ENCODE results near the gene ACSL5.
"Not testable (repeated sequence)": the region's sequence is repeated elsewhere in the genome, so short reads cannot be mapped to it uniquely, and the experiment has no call there.

Gene ACSL5

DNA sequence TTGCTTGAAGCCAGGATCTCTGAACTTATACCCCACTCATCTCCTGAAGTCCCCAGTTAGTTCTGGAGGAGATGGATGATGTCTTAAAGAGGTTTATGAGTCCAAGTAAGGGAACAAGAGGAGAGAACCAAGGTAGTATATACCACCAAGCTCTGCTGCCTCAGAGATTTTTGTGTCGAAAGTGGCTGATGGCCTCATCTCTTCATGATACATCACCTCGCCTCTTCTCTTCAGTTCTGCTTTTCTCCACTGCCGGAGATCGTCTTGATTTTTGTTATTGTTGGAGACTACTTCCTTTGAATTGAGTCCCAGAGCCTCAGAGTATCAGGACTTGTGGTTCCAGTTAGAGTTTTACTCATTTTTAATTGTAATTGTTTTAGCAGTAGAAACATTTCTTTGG is 75.0 kb downstream of the ACSL5 start:
- no peak for DNase-seq (ENCODE audit: extremely low spot score, insufficient read length, low read depth)
- FAIRE-seq: no peak

DNA sequence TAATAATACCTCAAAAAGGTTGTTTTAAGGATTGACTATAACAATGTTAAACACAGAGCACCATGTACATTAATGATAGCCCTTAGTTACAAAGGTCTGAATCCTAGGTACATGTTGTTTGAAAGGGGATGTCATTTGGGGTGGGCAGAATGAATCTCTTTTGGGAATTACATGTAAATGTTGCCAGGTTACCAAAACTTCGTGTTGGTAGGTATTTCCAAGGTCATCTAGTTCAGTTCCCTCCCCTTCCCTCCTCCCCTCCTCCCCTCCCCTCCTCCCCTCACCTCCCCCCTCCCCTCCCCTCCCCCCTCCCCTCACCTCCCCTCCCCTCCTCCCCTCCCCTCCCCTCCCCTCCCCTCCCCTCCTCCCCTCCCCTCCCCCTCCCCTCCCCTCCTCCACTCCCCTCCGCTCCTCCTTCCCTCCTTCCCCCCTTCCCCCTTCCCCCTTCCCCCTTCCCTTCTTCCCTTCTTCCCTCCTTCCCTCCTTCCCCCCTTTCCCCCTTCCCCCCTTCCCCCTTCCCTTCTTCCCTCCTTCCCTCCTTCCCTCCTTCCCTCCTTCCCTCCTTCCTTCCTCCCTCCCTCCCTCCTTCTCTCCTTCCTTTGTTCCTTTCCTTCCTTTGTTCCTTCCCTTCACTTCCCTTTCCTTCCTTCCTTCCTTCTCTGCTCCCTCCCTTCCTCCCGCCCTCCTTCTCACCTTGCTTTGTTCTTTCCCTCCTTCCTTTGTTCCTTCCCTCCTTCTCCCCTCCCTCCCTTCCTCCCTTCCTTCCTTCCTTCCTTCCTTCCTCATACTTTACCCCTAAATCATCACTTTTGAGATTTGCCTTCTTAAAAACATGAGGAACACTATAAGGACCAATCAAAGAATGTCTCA is 81.2 kb downstream of the ACSL5 start:
- no peak for FAIRE-seq
- DNase-seq (ENCODE audit: extremely low spot score, insufficient read length, low read depth): no peak

- FAIRE-seq (no peak), DNase-seq (ENCODE audit: extremely low spot score, insufficient read length, low read depth) (no peak)
Measured at GRCh38 chr10:112456533-112456932, 82.6 kb downstream of the ACSL5 start.

DNA sequence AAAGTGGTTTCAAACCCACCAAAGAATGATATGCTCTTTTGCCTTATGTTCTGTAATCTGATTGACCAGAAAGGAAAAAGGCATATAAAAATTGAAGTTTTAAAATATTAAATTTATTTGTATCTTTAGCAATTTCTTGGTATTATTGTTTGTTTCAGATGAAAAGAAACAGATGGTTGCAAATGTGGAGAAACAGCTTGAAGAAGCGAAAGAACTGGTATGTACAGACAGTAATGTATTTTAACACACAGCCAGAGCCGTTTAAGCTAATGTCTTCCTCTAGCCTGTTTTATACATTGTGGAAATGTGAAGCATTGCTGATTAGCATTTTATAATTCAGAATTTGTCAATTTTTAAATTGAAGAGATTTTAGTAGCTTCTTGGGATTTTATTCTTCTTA is 86.5 kb downstream of the ACSL5 start:
- no peak for DNase-seq (ENCODE audit: extremely low spot score, insufficient read length, low read depth)
- no peak for FAIRE-seq

GRCh38 chr10:112461029-112461887 is 87.3 kb downstream of the ACSL5 start:
- DNase-seq (ENCODE audit: extremely low spot score, insufficient read length, low read depth) (no peak), FAIRE-seq (no peak)

- not testable (repeated sequence) for DNase-seq (ENCODE audit: extremely low spot score, insufficient read length, low read depth); FAIRE-seq
Measured at GRCh38 chr10:112464074-112464473, 90.2 kb downstream of the ACSL5 start.

DNA sequence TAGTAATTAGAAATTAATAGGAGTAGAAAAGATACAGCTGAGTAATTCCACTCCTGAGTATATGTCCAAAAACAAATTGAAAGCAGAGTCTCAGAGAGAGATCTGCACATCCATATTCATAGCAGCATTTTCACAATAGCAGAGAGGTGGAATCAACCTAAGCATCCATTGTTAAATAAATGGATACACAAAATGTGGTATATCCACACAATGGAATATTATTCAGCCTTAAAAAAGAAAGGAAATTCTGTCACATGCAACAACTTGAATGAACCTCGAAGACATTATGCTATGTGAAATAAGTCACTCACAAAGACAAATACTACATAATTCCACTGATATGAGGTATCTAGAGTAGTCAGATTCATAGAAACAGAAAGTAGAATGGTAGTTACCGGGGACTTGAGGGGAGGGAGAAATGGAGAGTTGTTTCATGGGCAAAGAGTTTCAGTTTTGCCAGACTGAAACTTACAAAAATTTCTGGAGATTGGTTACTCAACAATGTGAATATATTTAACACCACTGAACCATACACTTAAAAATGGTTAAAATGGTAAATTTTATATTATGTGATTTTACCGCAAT is 91.5 kb downstream of the ACSL5 start:
- no peak for FAIRE-seq
- no peak for DNase-seq (ENCODE audit: extremely low spot score, insufficient read length, low read depth)

DNA sequence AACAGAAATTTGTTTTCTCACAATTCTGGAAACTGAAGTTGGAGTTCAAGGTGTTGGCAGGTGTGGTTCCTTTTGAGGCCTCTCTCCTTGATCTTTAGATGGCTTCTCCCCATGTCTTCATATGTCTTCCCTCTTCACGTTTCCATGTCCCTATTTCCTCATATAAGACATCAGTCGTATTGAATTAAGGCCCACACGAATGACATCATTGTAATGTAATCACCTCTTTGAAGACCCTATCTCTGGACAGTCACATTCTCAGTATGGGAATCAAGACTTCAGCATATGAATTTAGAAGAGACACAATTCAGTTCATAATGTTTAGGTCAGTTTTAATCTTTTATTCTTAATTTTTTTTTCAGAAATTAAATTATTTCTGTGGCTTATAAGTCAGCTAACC is 92.9 kb downstream of the ACSL5 start:
- FAIRE-seq: no peak

DNA sequence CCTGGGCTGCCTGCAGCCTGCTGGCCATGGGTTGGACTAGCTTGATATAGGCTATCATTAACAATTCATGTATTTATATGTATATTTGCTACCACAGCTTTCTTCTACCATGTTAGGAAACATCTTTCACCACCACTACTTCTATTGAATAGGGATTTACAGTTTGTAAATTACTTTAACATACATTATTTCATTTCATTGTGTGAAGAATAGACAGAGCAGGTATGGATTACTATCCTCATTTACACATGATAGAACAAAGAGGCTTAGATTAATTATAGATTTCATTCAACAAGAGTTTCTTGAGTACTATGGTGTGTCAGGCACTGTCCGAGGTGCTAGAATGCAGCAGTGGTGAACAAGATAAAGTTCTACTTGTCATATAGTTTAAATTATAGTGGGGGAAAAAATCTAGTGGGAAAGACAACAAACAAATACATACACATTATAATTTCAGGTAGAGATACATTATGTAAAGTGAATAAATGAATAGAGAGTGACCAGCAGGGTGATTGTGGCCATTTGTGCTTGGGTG is 93.7 kb downstream of the ACSL5 start:
- FAIRE-seq: no peak

More for the DNA sequence above, 92.9 kb downstream of the ACSL5 start:
- no peak for DNase-seq (ENCODE audit: extremely low spot score, insufficient read length, low read depth)

GRCh38 chr10:112471878-112472487 is 98.1 kb downstream of the ACSL5 start:
- peak; percentile 85 for FAIRE-seq

More for the DNA sequence above, 93.7 kb downstream of the ACSL5 start:
- no peak for DNase-seq (ENCODE audit: extremely low spot score, insufficient read length, low read depth)

DNA sequence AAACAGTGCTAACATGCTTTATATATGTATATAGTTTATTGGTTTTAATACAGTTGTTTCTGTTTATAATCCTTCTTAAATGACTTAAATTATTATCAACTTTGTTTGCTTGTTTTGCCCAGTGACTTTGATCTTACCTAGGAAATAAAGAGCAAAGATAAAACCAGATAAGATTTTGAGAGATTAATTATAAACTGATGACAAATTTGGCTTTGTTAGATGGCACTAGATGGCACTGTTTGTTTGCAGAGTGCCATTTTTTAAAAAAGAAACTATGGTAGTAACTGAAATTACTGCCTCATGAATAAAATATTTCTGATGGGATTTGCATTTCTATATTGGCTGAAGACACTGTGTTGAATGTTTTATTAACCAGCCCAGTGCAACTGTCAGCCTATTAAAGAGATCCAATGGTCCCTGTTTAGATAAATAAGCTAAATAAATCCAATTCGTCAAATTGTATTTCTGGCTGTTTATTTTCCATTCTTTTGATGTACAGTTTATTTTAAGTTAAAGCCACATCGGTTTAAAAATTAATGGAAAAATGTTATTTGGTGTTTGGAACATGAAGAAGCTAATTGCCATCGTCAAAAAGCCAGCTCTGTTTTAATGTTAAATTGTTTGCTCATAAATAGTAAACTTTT is 101.8 kb downstream of the ACSL5 start:
- DNase-seq (ENCODE audit: extremely low spot score, insufficient read length, low read depth) (no peak), FAIRE-seq (no peak)

More at GRCh38 chr10:112471878-112472487, 98.1 kb downstream of the ACSL5 start:
- DNase-seq (ENCODE audit: extremely low spot score, insufficient read length, low read depth): no peak
